Vagina (tissue), 2 donors: ENCODE data around the gene DIRAS1. TPM values are rescaled to one million over a fixed set of nuclear protein-coding genes. Genes with fewer than 3 reads are reported as not detected.

Experiments
- DNase-seq, 2 donors: peaks; one replicate each; pipeline ENCODE4 v3.0.0-alpha.2; 2017; ENCODE audit errors: extremely low spot score in 2 of 2
- H3K27ac ChIP-seq: fragments of 200-600 bp; sonication (generic); one replicate; pipeline ENCODE4 v1.5.1; 2019
- H3K27me3 ChIP-seq: fragments of 200-600 bp; sonication (generic); one replicate; pipeline ENCODE4 v1.5.1; 2019
- H3K36me3 ChIP-seq, 2 donors: fragments of 200-600 bp; sonication (generic); one replicate each; pipeline ENCODE4 v1.5.1; 2017 to 2019
- H3K4me1 ChIP-seq: fragments of 200-600 bp; sonication (generic); one replicate; pipeline ENCODE4 v1.5.1; 2019
- H3K4me3 ChIP-seq, 2 donors: fragments of 200-600 bp; sonication (generic); 1 replicate in 1 of 2; 2 replicates in 1 of 2; pipeline ENCODE4 v1.5.1; 2016 to 2019
- H3K9me3 ChIP-seq: fragments of 200-600 bp; sonication (generic); one replicate; pipeline ENCODE4 v1.5.1; 2019
- CTCF ChIP-seq, 3 experiments: fragments of 450-650 bp in 2 of 3; fragments of 200-600 bp in 1 of 3; sonication (generic) in 1 of 3; IDR thresholded peaks; one replicate each; pipeline ENCODE4 v1.5.1; 2017 to 2019; ENCODE audit warnings: antibody characterized with exemption in 3 of 3, mild to moderate bottlenecking in 2 of 3, moderate library complexity in 2 of 3
- POLR2A ChIP-seq, 2 donors: fragments of 450-650 bp; IDR thresholded peaks; one replicate each; pipeline ENCODE4 v1.6.1; 2017; ENCODE audit warnings: antibody characterized with exemption in 2 of 2, mild to moderate bottlenecking in 2 of 2, moderate library complexity in 2 of 2
- POLR2AphosphoS5 ChIP-seq, 2 donors: sonication (generic); formaldehyde crosslinking; IDR thresholded peaks; one replicate each; pipeline ENCODE4 v1.9.0; 2017; ENCODE audit warnings: antibody characterized with exemption in 2 of 2, mild to moderate bottlenecking in 2 of 2, low read depth in 1 of 2; ENCODE audit not compliant: insufficient read depth in 1 of 2
- intact Hi-C: fragments of 100-400 bp; cut with DNase I; formaldehyde crosslinking; loops from one replicate; pipeline ENCODE4 v1.15.1; 2023
- total RNA-seq: library from RNA; depleted of rRNA; stranded (reverse); fragments of >200 nt; gene quantifications from one replicate; pipeline ENCODE4 v1.2.3, GENCODE V29; 2016

DIRAS1 gene
- total RNA-seq, 1 donor from 2014 or later, result 2.0 TPM

- intact Hi-C loops, result loop anchor here (5.0 kb wide), 1 partner anchor 53 kb away; no protein-coding TSS in a partner anchor
- no peaks in the 10 kb centered on the region for H3K27me3 ChIP-seq
- H3K4me3 ChIP-seq, result peak overlapping the region; percentile 38 to 44
- peak overlapping the region; percentile 30 for H3K27ac ChIP-seq
- H3K9me3 ChIP-seq, result peaks cover 3% of the 10 kb centered on the region
- peaks cover 37% of the 10 kb centered on the region for H3K4me1 ChIP-seq
- TF ChIP-seq POLR2A (IDR thresholded peaks at IDR 0.05) (no peak), CTCF (IDR thresholded peaks at IDR 0.05) (no peak), POLR2AphosphoS5 (IDR thresholded peaks at IDR 0.05; ENCODE audit: insufficient read depth in 1 of 2, low read depth in 1 of 2) (no peak)
- no peaks in the 10 kb centered on the region for H3K36me3 ChIP-seq
- DNase-seq, result no peak
Measured at GRCh38 chr19:2719920-2720776, 1.0 kb downstream of the DIRAS1 start.

GRCh38 chr19:2719232-2719735 lies 1.9 kb downstream of the DIRAS1 start:
- intact Hi-C loops, result loop anchor here (5.0 kb wide), 1 partner anchor 52 kb away; no protein-coding TSS in a partner anchor
- TF ChIP-seq CTCF (IDR thresholded peaks at IDR 0.05) (no peak), POLR2AphosphoS5 (IDR thresholded peaks at IDR 0.05; ENCODE audit: insufficient read depth in 1 of 2, low read depth in 1 of 2) (no peak), POLR2A (IDR thresholded peaks at IDR 0.05) (no peak)
- H3K9me3 ChIP-seq, result peaks cover 3% of the 10 kb centered on the region
- no peaks in the 10 kb centered on the region for H3K36me3 ChIP-seq
- DNase-seq, result no peak
- no peaks in the 10 kb centered on the region for H3K27me3 ChIP-seq
- H3K27ac ChIP-seq, result no peak overlapping the region
- H3K4me1 ChIP-seq, result peaks cover 37% of the 10 kb centered on the region
- H3K4me3 ChIP-seq, result no peak overlapping the region

GRCh38 chr19:2717638-2718541 lies 3.3 kb downstream of the DIRAS1 start:
- Histone ChIP-seq H3K36me3 (no peaks in the 10 kb centered on the region), H3K27ac (no peak overlapping the region), H3K9me3 (peaks cover 3% of the 10 kb centered on the region), H3K4me3 (no peak overlapping the region), H3K27me3 (no peaks in the 10 kb centered on the region), H3K4me1 (peaks cover 25% of the 10 kb centered on the region)
- intact Hi-C loops, result loop anchor here (5.0 kb wide), 1 partner anchor 51 kb away; no protein-coding TSS in a partner anchor
- no peak for DNase-seq
- TF ChIP-seq POLR2A (IDR thresholded peaks at IDR 0.05) (no peak), CTCF (IDR thresholded peaks at IDR 0.05) (no peak), POLR2AphosphoS5 (IDR thresholded peaks at IDR 0.05; ENCODE audit: insufficient read depth in 1 of 2, low read depth in 1 of 2) (no peak)

GRCh38 chr19:2716722-2717637 lies 4.2 kb downstream of the DIRAS1 start:
- TF ChIP-seq CTCF (IDR thresholded peaks at IDR 0.05) (no peak), POLR2AphosphoS5 (IDR thresholded peaks at IDR 0.05; ENCODE audit: insufficient read depth in 1 of 2, low read depth in 1 of 2) (no peak), POLR2A (IDR thresholded peaks at IDR 0.05) (no peak)
- peaks cover 3% of the 10 kb centered on the region for H3K9me3 ChIP-seq
- no peaks in the 10 kb centered on the region for H3K36me3 ChIP-seq
- H3K27ac ChIP-seq, result no peak overlapping the region
- no peaks in the 10 kb centered on the region for H3K27me3 ChIP-seq
- DNase-seq, result no peak
- peaks cover 16% of the 10 kb centered on the region for H3K4me1 ChIP-seq
- no peak overlapping the region for H3K4me3 ChIP-seq
- intact Hi-C loops, result loop anchor here (5.0 kb wide), 1 partner anchor 50 kb away; no protein-coding TSS in a partner anchor
